Measurements from ENCODE around the gene CDON.

The CDON gene

GRCh38 chr11:125956391-125957134 lies 106.1 kb downstream of the CDON start:
- no peaks in the 10 kb centered on the region for H3K9me3 Mint-ChIP-seq
- H3K4me3 Mint-ChIP-seq = no peak overlapping the region
- H3K4me1 Mint-ChIP-seq = peaks cover 5% of the 10 kb centered on the region

GRCh38 chr11:125955856-125956255 lies 106.8 kb downstream of the CDON start:
- CTCF ChIA-PET = interaction anchor here (1.1 to 1.2 kb wide), 3 partner anchors 14 to 167 kb away, joined by 3 to 4 read pairs (median 3); no protein-coding TSS in a partner anchor
- Mint-ChIP-seq H3K9me3 (no peaks in the 10 kb centered on the region), H3K27ac (no peak overlapping the region)

More at GRCh38 chr11:125956391-125957134, 106.1 kb downstream of the CDON start:
- no peak for DNase-seq
- H3K27ac Mint-ChIP-seq = no peak overlapping the region
- peaks cover 6% of the 10 kb centered on the region for H3K27me3 Mint-ChIP-seq
- no peaks in the 10 kb centered on the region for H3K36me3 Mint-ChIP-seq
- CTCF ChIA-PET = interaction anchor here (1.1 to 1.2 kb wide), 3 partner anchors 15 to 166 kb away, joined by 3 to 4 read pairs (median 3); no protein-coding TSS in a partner anchor

GRCh38 chr11:125954945-125955640 lies 107.6 kb downstream of the CDON start:
- Mint-ChIP-seq H3K4me3 (no peak overlapping the region), H3K27me3 (peaks cover 13% of the 10 kb centered on the region), H3K27ac (no peak overlapping the region), H3K9me3 (no peaks in the 10 kb centered on the region), H3K4me1 (peaks cover 5% of the 10 kb centered on the region), H3K36me3 (no peaks in the 10 kb centered on the region)
- CTCF ChIA-PET = no interaction called here
- no peak for DNase-seq

More at GRCh38 chr11:125955856-125956255, 106.8 kb downstream of the CDON start:
- DNase-seq = no peak
- Mint-ChIP-seq H3K36me3 (no peaks in the 10 kb centered on the region), H3K4me3 (no peak overlapping the region), H3K27me3 (peaks cover 10% of the 10 kb centered on the region), H3K4me1 (peaks cover 5% of the 10 kb centered on the region)

GRCh38 chr11:125954123-125954944 lies 108.3 kb downstream of the CDON start:
- Mint-ChIP-seq H3K4me3 (no peak overlapping the region), H3K36me3 (no peaks in the 10 kb centered on the region), H3K27me3 (peaks cover 13% of the 10 kb centered on the region), H3K9me3 (no peaks in the 10 kb centered on the region), H3K4me1 (peaks cover 5% of the 10 kb centered on the region), H3K27ac (no peak overlapping the region)
- DNase-seq = no peak
- CTCF ChIA-PET = no interaction called here

- CTCF ChIA-PET = interaction anchor here (0.7 kb wide), 1 partner anchor 10 kb away, joined by 3 read pairs; no protein-coding TSS in a partner anchor
- Mint-ChIP-seq H3K4me1 (peaks cover 5% of the 10 kb centered on the region), H3K4me3 (no peak overlapping the region), H3K36me3 (no peaks in the 10 kb centered on the region), H3K9me3 (no peaks in the 10 kb centered on the region), H3K27ac (no peak overlapping the region), H3K27me3 (peaks cover 13% of the 10 kb centered on the region)
- DNase-seq = no peak
Measured at GRCh38 chr11:125953401-125953935, 109.2 kb downstream of the CDON start.

- H3K9me3 Mint-ChIP-seq = no peaks in the 10 kb centered on the region
- H3K4me3 Mint-ChIP-seq = no peak overlapping the region
- no peaks in the 10 kb centered on the region for H3K36me3 Mint-ChIP-seq
- peaks cover 5% of the 10 kb centered on the region for H3K4me1 Mint-ChIP-seq
- peaks cover 13% of the 10 kb centered on the region for H3K27me3 Mint-ChIP-seq
- no peak for DNase-seq
- CTCF ChIA-PET = interaction anchor here (0.7 to 2.3 kb wide), 2 partner anchors 10 to 12 kb away, joined by 3 to 5 read pairs; no protein-coding TSS in a partner anchor
- no peak overlapping the region for H3K27ac Mint-ChIP-seq
Measured at GRCh38 chr11:125952973-125953372, 109.7 kb downstream of the CDON start.

GRCh38 chr11:125952559-125952958 lies 110.1 kb downstream of the CDON start:
- H3K4me1 Mint-ChIP-seq = peaks cover under 1% of the 10 kb centered on the region
- peaks cover 13% of the 10 kb centered on the region for H3K27me3 Mint-ChIP-seq
- H3K4me3 Mint-ChIP-seq = no peak overlapping the region
- no peak for DNase-seq
- no peaks in the 10 kb centered on the region for H3K36me3 Mint-ChIP-seq
- CTCF ChIA-PET = interaction anchor here (2.3 kb wide), 1 partner anchor 11 kb away, joined by 5 read pairs; no protein-coding TSS in a partner anchor
- H3K27ac Mint-ChIP-seq = no peak overlapping the region
- H3K9me3 Mint-ChIP-seq = no peaks in the 10 kb centered on the region

- peaks cover 13% of the 10 kb centered on the region for H3K27me3 Mint-ChIP-seq
- no peak for DNase-seq
- no peaks in the 10 kb centered on the region for H3K4me1 Mint-ChIP-seq
- no peaks in the 10 kb centered on the region for H3K9me3 Mint-ChIP-seq
- H3K36me3 Mint-ChIP-seq = no peaks in the 10 kb centered on the region
- H3K27ac Mint-ChIP-seq = no peak overlapping the region
- CTCF ChIA-PET = interaction anchor here (2.3 kb wide), 1 partner anchor 10 kb away, joined by 5 read pairs; no protein-coding TSS in a partner anchor
- no peak overlapping the region for H3K4me3 Mint-ChIP-seq
Measured at GRCh38 chr11:125951731-125952130, 110.9 kb downstream of the CDON start.

GRCh38 chr11:125950696-125951651 lies 111.7 kb downstream of the CDON start:
- H3K9me3 Mint-ChIP-seq = no peaks in the 10 kb centered on the region
- no peaks in the 10 kb centered on the region for H3K36me3 Mint-ChIP-seq
- CTCF ChIA-PET = interaction anchor here (0.6 to 2.3 kb wide), 2 partner anchors 10 to 249 kb away, joined by 3 to 5 read pairs; no protein-coding TSS in a partner anchor
- no peak overlapping the region for H3K27ac Mint-ChIP-seq
- no peak for DNase-seq
- no peak overlapping the region for H3K4me3 Mint-ChIP-seq
- H3K4me1 Mint-ChIP-seq = no peaks in the 10 kb centered on the region
- H3K27me3 Mint-ChIP-seq = peaks cover 13% of the 10 kb centered on the region

GRCh38 chr11:125950178-125950490 lies 112.5 kb downstream of the CDON start:
- Mint-ChIP-seq H3K4me3 (no peak overlapping the region), H3K36me3 (no peaks in the 10 kb centered on the region), H3K9me3 (no peaks in the 10 kb centered on the region), H3K27ac (no peak overlapping the region), H3K27me3 (peaks cover 13% of the 10 kb centered on the region), H3K4me1 (no peaks in the 10 kb centered on the region)
- DNase-seq = no peak
- CTCF ChIA-PET = interaction anchor here (0.6 kb wide), 1 partner anchor 248 kb away, joined by 3 read pairs; no protein-coding TSS in a partner anchor

GRCh38 chr11:125949271-125950177 lies 113.1 kb downstream of the CDON start:
- Mint-ChIP-seq H3K4me3 (no peak overlapping the region), H3K4me1 (no peaks in the 10 kb centered on the region), H3K9me3 (no peaks in the 10 kb centered on the region), H3K36me3 (no peaks in the 10 kb centered on the region), H3K27ac (no peak overlapping the region), H3K27me3 (peaks cover 16% of the 10 kb centered on the region)
- CTCF ChIA-PET = interaction anchor here (1.4 kb wide), 1 partner anchor 11 kb away, joined by 3 read pairs; no protein-coding TSS in a partner anchor
- no peak for DNase-seq

All from activated naive CD4-positive, alpha-beta T cell treated with anti-CD3 and anti-CD28 coated beads, Interleukin-2, amount 10 ng/mL, durations not matched to agents 7 days and 5 days (primary cell).